Heart left ventricle (tissue), 16 donors: ENCODE results near the gene LRP2. TPM values are rescaled to one million over a fixed set of nuclear protein-coding genes. Genes with fewer than 3 reads are reported as not detected.

ENCODE experiments used
- ATAC-seq, 4 donors: fragments of 200-7000 bp; cut with Tn5 transposase; one replicate each; pipeline ENCODE4 v1.9.1; 2020 to 2022; ENCODE audit warnings: moderate library complexity in 4 of 4, mild to moderate bottlenecking in 3 of 4, moderate number of reproducible peaks in 1 of 4
- DNase-seq, 5 donors: peaks; one replicate each; pipeline ENCODE4 v3.0.0-alpha.2; 2020
- H3K27ac ChIP-seq, 12 donors: fragments of 200-600 bp; sonication (generic) in 4 of 12; one replicate each; pipeline versions ENCODE4 v1.5.0 to v1.8.0; 2016 to 2022; ENCODE audit warnings: mild to moderate bottlenecking in 2 of 12
- H3K27me3 ChIP-seq, 9 donors: fragments of 200-600 bp; sonication (generic) in 2 of 9; one replicate each; pipeline versions ENCODE4 v1.5.1 to v1.8.0; 2016 to 2022; ENCODE audit warnings: mild to moderate bottlenecking in 3 of 9
- H3K36me3 ChIP-seq, 9 donors: fragments of 200-600 bp; sonication (generic) in 2 of 9; one replicate each; pipeline versions ENCODE4 v1.5.0 to v1.8.0; 2018 to 2022; ENCODE audit warnings: mild to moderate bottlenecking in 2 of 9
- H3K4me1 ChIP-seq, 12 donors: fragments of 200-600 bp; sonication (generic) in 4 of 12; one replicate each; pipeline versions ENCODE4 v1.5.0 to v1.8.0; 2016 to 2022; ENCODE audit warnings: mild to moderate bottlenecking in 3 of 12
- H3K4me3 ChIP-seq, 12 donors: fragments of 200-600 bp; sonication (generic) in 4 of 12; one replicate each; pipeline versions ENCODE4 v1.5.0 to v1.8.0; 2017 to 2022; ENCODE audit warnings: mild to moderate bottlenecking in 9 of 12, moderate library complexity in 4 of 12
- H3K9me3 ChIP-seq, 12 donors: fragments of 200-600 bp; sonication (generic) in 4 of 12; one replicate each; pipeline versions ENCODE4 v1.5.0 to v1.8.0; 2016 to 2022; ENCODE audit warnings: mild to moderate bottlenecking in 1 of 12
- CTCF ChIP-seq, 12 donors: fragments of 200-600 bp; sonication (generic) in 4 of 12; IDR thresholded peaks; one replicate each; pipeline versions ENCODE4 v1.5.0 to v1.8.0; 2018 to 2022; ENCODE audit warnings: antibody characterized with exemption in 12 of 12, mild to moderate bottlenecking in 5 of 12
- POLR2A ChIP-seq, 2 donors: fragments of 450-650 bp; IDR thresholded peaks; one replicate each; pipeline ENCODE4 v1.6.1; 2017; ENCODE audit warnings: antibody characterized with exemption in 2 of 2, mild to moderate bottlenecking in 2 of 2, moderate library complexity in 2 of 2
- WGBS, 4 donors: extraction: QIAGEN DNeasy Blood & Tissue Kit in 2 of 4; methylation state at CpG; one replicate each; pipeline versions ENCODE4 v1.1.5 to v1.1.7; 2013 to 2018; 5-methylcytosine and 5-hydroxymethylcytosine counted together
- intact Hi-C, 10 donors: fragments of 100-400 bp; cut with DNase I; formaldehyde crosslinking; loops; one replicate each; pipeline versions ENCODE4 v1.11.1 to v1.14.2; 2022
- polyA plus RNA-seq, 2 donors: library from polyadenylated mRNA; stranded (reverse); fragments of 200-250 nt; gene quantifications; one replicate each; pipeline ENCODE4 v1.2.3, GENCODE V29; 2013
- total RNA-seq, 9 donors: library from RNA; depleted of rRNA in 2 of 9; stranded (reverse); fragments of >200 nt in 2 of 9; fragmentation: NEBNext Ultra II Directional in 3 of 9; extraction: Animal tissue kit (Norgen Biotek cat#: 25700) in 3 of 9; gene quantifications; one replicate each; pipeline versions ENCODE4 v1.1.0 to v1.2.4, GENCODE V29; 2016 to 2023
- donor health status: ischemic (EF 13 %, LVEDD 7.1; RV severe dilation, severe dysfunction).
- donor health status: healthy with polysubstance abuse.
- donor health status: DM: no; HTN: yes; CAD: no.
- donor health status: DM: no; HTN: no; CAD: no.
- donor health status: ischemic (EF 25% LVEDD 6.9; RV normal size, moderate dysfunction).
- donor health status: ischemic (EF 25% LVEDD 5.7; RV mildly dilated, moderate dysfunction).
- donor health status: healthy.
- donor health status: DM: yes; HTN: yes; CAD: no.
- donor health status: ischemic (EF 35%, LVEDD 5.7; RV mildly dilated, moderate dysfunction).
- donor health status: nonischemic (EF 11% LVEDD 7.7; RV severe dilation, severe dysfunction).
- donor health status: DM: yes; HTN: yes; CAD: no.
- donor health status: PGD.
- donor health status: ischemic (EF 29% LVEDD 5.4; RV normal size, mild dysfunction).
- donor health status: nonischemic (EF 23%, LVEDD 6.1; RV moderate dilation, normal function).

Gene LRP2
- total and polyA plus RNA-seq, 11 donors, result 0.01 to 13.6 (median 0.09) TPM; not detected in 5

GRCh38 chr2:169119123-169119760, 243.1 kb downstream of the LRP2 start:
- DNase-seq, result peak in 1 of 5 donors; percentile 18
- Histone ChIP-seq H3K27me3 (no peaks in the 10 kb centered on the region), H3K27ac (no peak overlapping the region), H3K9me3 (no peaks in the 10 kb centered on the region), H3K36me3 (no peaks in the 10 kb centered on the region), H3K4me3 (no peak overlapping the region), H3K4me1 (peaks cover 0 to 32% (median 6%) of the 10 kb centered on the region in 12 donors)
- ATAC-seq, result peak in 2 of 4 donors; percentile 32 to 56
- intact Hi-C loops, result loop anchor here in 1 of 10 donors (10.0 kb wide), 1 partner anchor 276 kb away; no protein-coding TSS in a partner anchor
- TF ChIP-seq CTCF (IDR thresholded peaks at IDR 0.05) (no peak), POLR2A (IDR thresholded peaks at IDR 0.05) (no peak)
- WGBS, 4 donors, result 46 to 66% (median 59%) methylated on average over 4 of the region's 4 CpGs

GRCh38 chr2:169118060-169118459, 244.3 kb downstream of the LRP2 start:
- ATAC-seq (peak; percentile 49 to 84 (median 76)), DNase-seq (peak in 2 of 5 donors; percentile 23 to 47)
- Histone ChIP-seq H3K27me3 (no peaks in the 10 kb centered on the region), H3K9me3 (no peaks in the 10 kb centered on the region), H3K27ac (no peak overlapping the region), H3K4me1 (peaks cover 0 to 32% (median 6%) of the 10 kb centered on the region in 12 donors), H3K36me3 (no peaks in the 10 kb centered on the region), H3K4me3 (no peak overlapping the region)
- no peak for TF ChIP-seq POLR2A (IDR thresholded peaks at IDR 0.05)
- TF ChIP-seq CTCF (IDR thresholded peaks at IDR 0.05), result no peak
- WGBS, 4 donors, result 52 to 78% (median 63%) methylated on average over 2 of the region's 2 CpGs
- intact Hi-C loops, result loop anchor here in 1 of 10 donors (10.0 kb wide), 1 partner anchor 277 kb away; no protein-coding TSS in a partner anchor

- H3K4me1 ChIP-seq, result peaks cover 0 to 32% (median 6%) of the 10 kb centered on the region in 12 donors
- TF ChIP-seq POLR2A (IDR thresholded peaks at IDR 0.05) (no peak), CTCF (IDR thresholded peaks at IDR 0.05) (no peak)
- ATAC-seq (no peak), DNase-seq (no peak)
- peak overlapping the region in 3 of 12 donors; percentile 17 to 65 (median 59) for H3K27ac ChIP-seq
- no peak overlapping the region for H3K4me3 ChIP-seq
- H3K36me3 ChIP-seq, result no peaks in the 10 kb centered on the region
- intact Hi-C loops, result loop anchor here in 1 of 10 donors (10.0 kb wide), 1 partner anchor 278 kb away; no protein-coding TSS in a partner anchor
- no peaks in the 10 kb centered on the region for H3K9me3 ChIP-seq
- H3K27me3 ChIP-seq, result no peaks in the 10 kb centered on the region
These were observed 245.3 kb downstream of the LRP2 start for GRCh38 chr2:169116993-169117392.

- peak overlapping the region in 3 of 12 donors; percentile 17 to 65 (median 59) for H3K27ac ChIP-seq
- TF ChIP-seq CTCF (IDR thresholded peaks at IDR 0.05) (no peak), POLR2A (IDR thresholded peaks at IDR 0.05) (no peak)
- H3K4me1 ChIP-seq, result peaks cover 0 to 32% (median 6%) of the 10 kb centered on the region in 12 donors
- no peak overlapping the region for H3K4me3 ChIP-seq
- peak; percentile 67 to 72 (median 70) for ATAC-seq
- WGBS, 4 donors, result 10 to 18% (median 13%) methylated on average over 2 of the region's 2 CpGs
- H3K27me3 ChIP-seq, result no peaks in the 10 kb centered on the region
- DNase-seq, result no peak
- intact Hi-C loops, result loop anchor here in 1 of 10 donors (10.0 kb wide), 1 partner anchor 278 kb away; no protein-coding TSS in a partner anchor
- H3K9me3 ChIP-seq, result no peaks in the 10 kb centered on the region
- no peaks in the 10 kb centered on the region for H3K36me3 ChIP-seq
These were observed 246.0 kb downstream of the LRP2 start for GRCh38 chr2:169116327-169116726.
